GM19035 (cell line): ENCODE measurements around the gene ANKRD44.

Experiments
- ATAC-seq: cut with Tn5 transposase; IDR thresholded peaks from one replicate; pipeline ENCODE4 v1.9.1; 2021; ENCODE audit not compliant: unreplicated experiment

Gene ANKRD44

DNA sequence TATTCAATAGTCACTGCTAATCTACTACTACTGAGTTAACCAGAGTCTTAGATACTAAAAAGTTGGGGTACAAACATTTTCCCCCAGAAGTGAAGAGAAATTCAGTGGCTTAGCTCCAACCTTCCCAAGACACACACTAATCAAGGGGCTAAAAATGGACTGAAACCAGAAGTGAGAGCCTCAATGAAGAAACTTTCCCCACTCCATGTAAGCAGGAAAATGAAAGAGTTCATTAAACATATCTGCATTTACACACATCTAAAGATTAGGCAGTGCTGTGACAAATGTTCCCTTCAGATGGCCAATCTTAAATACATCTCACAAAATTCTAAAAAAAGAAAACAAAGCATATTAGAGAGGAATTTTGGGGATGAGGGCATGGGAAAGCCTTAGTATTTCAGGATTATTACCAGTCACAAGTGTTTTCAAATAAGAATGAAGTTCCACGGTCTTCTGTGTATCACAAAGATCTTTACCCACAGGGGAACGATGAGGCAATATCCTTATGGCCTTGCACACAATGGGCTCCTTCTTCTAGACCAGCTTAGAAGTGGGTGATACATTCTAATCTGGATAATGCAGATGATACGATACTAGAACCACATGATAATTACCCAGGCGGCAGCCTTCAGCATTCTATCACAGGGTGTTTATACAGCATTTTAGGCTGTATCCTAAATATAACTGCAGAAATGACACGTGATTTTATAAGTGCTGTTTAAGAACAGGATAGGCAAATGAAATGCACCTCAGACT, 17.1 kb downstream of the ANKRD44 start:
- ATAC-seq = peak; percentile 17

DNA sequence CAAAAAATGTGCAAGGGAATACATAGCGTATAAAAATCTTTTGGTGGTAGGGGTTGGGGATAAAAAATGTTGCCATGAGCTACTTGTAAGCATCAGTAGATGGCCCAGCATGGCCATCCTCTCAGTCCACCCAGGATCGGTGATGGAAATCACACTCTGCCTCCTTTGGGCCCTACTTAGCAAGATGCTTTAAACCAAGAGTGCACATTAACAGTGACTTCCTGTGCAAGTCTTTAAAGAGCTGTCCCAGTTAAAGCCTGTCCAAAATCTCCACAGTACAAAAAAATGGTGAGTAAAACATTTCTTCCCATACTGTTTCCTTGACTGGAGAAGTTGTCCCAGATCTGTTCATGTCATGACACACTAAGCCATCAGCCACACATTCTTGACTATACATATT, 18.0 kb downstream of the ANKRD44 start:
- no peak for ATAC-seq

DNA sequence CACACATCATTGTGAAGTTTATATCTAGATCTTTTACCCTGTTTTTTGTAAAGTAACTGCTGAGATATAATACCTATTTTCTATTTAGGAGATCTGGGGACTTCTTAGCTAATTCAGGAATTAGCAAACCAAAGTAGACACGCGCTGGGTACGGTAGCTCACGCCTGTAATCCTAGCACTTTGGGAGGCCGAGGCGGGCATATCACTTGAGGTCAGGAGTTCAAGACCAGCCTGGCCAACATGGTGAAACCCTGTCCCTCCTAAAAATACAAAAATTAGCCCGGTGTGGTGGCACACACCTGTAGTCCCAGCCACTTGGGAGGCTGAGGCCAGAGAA, 23.0 kb downstream of the ANKRD44 start:
- peak; percentile 24 for ATAC-seq

DNA sequence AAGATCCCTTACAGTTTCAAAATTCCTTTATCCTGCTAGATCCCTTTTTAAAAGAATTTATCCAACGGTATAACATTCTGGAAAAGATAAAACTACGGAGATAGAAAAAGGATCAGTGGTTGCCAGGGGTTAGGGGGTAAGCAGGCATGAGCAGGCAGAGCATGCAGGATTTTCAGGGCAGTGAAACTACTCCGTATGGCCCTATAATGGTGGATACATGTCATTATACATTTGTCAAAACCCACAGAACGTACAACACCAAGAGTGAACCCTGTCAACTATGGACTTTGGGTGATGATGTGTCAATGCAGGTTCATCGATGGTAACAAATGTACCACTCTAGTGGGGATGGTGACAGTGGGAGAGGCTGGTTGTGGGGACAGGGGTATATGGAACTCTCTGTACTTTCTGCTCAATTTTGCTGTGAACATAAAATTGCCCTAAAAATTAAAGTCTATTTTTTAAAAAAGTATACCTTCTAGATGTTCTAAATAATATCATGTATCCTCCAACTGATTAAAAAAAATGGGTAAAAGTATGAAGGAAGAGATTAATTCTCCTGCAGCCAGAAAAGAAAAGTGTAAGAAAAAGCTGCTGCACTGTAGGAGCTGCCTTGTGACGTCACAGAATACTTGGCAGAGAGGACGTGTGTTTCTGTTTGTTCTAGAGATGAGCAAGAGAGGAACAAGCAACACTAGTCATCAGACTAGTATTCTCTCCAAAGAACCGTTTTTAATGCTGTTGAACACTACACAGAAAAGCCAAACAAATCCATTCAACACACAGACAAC, 23.6 kb downstream of the ANKRD44 start:
- ATAC-seq = peak; percentile 98

DNA sequence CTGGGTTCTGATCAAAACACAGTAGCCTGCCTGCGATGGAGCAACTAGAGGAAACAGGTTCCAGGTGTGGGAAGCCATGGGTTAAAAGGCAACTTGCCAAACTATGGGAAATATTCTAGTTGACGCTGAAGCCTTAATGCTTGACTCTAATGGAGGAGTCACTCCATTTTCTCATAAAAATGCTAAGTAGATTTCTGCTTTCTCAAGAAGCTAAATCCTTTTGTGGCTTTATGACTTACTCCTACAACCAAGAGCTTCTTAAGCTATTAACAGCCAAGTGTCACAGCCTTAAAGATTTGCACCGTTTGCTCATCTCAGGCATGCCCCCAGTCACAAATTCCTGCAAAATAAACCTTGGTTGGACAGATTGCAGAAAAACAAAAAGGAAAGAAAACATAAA, 25.2 kb downstream of the ANKRD44 start:
- ATAC-seq = no peak

DNA sequence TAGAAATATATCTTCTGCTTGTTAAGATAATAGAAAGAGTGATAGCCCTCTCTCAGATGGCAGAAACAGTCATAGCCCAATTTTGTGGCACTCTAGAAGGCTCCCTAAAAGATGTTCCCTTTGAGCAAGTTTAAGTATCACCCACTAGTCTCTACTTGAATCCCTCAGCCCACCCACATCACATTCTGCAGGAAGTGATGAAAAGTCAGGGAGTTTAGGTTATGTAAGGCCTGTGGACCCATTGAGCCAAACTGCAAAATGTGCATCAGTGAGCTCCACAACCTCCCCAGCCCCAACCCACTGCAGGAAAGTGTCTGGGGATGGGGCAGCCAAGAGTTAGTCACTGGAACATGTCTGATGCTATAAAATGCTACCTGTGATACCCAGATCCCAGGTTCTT, 25.6 kb downstream of the ANKRD44 start:
- ATAC-seq = no peak

DNA sequence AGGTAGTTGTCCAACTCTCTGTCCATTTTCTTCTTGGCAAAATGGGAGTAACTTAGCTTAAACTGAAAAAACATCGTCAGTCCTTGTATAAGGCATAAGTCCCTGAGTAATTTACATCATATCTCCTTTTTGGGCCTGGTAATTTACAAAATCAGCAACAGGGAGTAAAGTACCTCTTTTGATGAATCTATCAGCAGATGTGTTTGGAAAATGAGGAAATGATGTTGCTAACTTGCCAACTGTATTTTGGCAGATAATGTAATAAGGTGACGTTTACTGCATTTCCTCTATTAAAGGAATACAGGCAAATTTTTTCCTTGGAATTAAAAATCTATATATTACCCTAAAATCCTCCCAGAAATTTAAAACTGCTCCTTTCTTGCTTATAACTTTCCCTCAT, 29.2 kb downstream of the ANKRD44 start:
- ATAC-seq = no peak

DNA sequence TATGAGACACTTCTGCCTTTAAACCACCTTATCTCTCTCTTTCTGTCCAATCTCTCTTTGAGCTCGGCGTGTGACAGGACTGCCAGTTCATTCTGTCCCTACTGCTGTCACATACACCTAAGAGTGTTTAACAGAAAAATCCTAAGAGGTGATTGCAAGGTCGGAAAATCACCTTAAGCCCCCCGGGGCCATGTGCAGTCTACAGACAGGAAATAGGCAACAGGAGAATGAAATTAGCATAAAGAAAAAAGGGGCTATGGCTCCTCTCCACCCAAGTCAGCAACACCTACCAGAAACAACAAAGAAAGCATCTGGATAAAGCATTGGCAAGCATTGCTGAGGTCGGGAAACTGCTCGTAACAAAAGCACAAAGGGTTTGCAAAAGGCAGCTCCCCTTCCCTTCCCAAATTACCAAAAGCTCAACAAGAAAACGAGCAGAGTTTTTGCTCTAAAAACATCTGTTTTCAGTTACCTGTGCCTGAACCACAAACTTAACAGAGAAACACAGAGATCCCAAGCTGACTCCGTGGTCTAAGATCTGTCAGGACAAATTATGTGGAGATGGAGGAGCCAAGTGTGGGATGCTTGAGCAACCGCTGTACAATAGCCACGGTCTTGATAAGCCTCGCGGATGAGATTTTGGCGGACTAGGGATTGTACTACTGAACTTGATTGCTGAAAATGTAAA, 30.4 kb downstream of the ANKRD44 start:
- ATAC-seq = peak; percentile 55

DNA sequence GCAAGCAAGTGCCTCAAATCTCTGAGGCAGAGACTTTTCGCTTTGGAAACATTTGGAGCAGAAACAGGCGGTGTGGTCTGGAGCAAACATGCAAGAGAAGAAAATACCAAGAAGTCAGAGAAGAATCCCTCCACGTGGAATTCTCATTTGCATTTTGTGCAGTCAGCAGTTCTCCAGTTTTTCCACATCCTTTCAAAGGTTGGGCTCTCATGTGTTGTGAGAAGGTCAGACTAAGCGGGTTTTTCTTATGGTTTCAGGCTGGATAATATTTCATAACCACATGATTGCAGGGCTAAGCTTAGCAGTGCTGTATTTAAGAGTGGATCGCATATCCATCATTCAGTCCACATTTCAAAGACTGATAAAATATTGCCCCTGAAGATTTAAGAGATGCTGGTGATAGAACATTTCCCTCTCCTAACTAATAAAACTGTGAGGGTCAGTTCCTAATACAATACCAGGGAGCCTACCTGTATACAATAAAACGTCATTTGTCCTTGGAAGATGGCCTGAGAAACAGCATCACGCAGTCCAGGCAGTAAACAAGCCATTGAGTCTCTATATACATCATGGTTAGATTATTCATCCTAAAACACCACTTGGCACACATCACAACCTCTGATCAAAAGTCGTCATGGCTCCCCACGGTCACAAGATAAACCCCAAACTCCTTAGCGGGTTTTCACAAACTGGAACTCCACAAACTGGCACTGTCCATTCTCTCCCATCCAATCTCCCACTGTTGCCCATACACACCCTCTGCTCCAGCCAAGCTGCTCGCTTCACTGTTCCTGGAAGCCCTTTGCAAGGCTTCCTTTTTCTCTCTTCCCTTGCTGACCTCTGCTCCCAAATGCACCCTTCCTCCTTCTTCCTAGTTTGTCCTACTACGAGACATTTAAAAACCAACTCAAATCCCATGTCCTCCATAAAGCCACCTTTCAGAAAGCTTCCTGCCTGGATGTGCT, 31.5 kb downstream of the ANKRD44 start:
- ATAC-seq = no peak

DNA sequence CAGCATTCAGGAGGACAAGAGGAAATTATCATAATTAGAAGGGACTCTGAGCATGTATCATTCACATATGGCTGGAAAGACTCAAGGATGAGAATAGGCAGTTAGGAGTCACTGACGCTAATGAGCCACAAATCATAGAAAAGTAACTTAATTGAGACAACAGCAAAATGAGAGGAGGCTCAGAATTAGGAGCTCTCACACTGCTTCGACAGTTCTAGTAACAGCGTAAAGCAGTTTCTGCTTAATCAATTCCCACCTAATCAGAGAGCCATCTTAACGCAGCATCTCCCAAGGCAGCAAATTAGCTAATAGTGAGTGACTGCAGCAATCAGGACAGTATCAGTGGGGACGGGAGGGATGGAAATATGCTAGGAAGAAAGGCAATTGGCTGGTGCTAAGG, 32.8 kb downstream of the ANKRD44 start:
- no peak for ATAC-seq

DNA sequence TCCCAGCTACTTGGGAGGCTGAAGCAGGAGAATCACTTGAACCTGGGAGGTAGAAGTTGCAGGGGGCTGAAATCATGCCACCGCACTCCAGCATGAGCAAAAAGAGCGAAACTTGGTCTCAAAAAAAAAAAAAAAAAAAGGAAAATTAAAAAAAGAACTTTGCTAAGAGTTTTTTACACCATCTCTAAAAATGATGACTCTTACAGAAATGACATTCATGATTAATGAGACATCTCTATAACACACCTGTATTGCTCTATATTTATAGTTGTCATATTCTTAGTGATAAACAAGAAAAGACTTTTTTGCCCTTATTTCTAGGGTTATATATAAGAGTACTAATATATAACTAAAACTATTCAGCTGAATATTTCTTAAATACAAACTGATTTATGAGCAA, 34.4 kb downstream of the ANKRD44 start:
- ATAC-seq = no peak

DNA sequence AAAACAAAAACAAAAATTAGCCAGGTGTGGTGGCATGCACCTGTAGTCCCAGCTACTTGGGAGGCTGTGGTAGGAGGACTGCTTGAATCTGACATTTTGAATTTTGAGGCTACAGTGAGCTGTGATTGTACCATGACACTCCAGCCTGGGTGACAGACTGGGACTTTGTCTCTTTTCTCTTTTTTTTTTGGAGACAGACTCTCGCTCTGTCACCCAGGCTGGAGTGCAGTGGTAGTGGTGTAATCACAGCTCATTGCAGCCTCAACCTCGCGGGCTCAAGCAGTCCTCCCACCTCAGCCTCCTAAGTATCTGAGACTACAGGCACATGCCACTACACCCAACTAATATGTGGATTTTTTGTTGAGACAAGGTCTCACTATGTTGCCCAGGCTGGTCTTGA, 35.6 kb downstream of the ANKRD44 start:
- ATAC-seq = no peak

DNA sequence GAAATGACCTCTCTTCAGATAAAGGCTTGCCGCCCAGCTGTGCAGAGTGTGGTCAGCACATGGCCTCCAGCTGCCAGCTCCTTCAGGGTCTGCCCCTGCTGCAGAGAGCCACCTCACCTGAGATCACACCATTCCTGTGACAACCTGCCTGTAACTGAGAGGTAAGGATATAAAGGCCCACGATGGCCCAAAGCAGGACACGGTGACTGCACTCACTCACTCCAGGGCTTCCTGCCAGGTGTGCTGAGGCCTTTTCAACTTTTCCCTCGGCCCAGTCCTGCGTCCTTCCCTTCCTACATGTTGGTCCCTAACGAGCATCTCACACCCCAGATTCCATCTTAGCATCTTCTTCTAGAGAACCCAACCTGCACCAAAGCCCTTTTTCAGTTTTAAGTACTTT, 36.2 kb downstream of the ANKRD44 start:
- ATAC-seq = no peak

DNA sequence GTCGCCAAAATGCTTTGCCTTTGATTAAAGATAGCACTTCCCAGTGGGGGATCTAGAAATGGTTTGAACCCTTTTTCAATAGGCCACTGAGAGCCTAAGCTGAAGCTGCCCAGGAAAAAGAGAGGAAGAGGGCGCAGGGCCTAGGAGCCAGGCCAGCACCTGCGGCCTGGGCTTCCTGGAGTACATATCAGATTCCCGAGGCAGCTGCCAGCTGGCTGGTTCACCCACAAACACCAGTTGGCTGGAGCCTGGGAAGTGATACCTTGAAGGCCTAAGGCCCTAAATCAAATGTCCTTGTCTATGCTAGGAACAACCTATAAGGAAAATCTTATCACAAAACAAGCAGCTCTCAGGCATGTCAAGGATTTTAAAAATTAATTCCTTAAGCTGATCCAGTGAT, 37.1 kb downstream of the ANKRD44 start:
- no peak for ATAC-seq

DNA sequence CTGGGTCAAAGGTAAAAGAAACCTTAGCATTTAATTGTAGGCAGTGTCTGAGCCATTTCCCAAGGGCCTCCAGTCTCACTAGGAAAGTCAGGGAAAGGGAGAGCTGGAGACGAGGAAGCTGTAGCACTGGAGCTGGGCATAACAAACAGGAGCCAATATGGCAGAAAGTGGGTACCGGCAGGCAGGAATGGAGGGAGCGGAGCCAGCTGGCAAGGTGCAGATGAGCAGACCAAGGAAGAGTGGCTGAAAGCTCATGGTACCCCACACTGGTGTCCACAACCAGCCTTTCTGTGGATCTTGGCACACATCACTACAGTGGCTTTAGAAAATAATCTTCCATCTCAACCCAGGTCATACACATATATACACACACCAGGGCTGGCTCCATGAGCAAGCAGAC, 40.0 kb downstream of the ANKRD44 start:
- ATAC-seq = no peak

DNA sequence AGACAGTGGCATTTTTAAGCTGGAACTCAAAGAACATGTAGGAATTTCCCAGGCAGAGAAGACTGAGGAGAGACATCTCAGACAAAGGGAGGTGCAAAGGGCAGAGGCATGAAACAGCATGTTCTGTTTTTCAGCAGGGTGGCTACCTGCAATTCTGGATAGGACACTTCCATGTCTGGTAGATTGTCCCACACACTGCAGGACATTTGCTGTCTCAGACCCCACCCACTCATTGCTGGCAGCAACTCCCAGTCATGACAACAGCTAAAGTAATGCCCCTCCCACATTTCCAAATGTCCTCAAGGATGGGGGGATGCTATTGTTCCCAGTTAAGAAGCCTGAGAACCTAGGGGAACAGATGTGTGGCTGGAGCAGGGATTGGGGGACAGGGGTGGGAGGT, 40.8 kb downstream of the ANKRD44 start:
- ATAC-seq = no peak

DNA sequence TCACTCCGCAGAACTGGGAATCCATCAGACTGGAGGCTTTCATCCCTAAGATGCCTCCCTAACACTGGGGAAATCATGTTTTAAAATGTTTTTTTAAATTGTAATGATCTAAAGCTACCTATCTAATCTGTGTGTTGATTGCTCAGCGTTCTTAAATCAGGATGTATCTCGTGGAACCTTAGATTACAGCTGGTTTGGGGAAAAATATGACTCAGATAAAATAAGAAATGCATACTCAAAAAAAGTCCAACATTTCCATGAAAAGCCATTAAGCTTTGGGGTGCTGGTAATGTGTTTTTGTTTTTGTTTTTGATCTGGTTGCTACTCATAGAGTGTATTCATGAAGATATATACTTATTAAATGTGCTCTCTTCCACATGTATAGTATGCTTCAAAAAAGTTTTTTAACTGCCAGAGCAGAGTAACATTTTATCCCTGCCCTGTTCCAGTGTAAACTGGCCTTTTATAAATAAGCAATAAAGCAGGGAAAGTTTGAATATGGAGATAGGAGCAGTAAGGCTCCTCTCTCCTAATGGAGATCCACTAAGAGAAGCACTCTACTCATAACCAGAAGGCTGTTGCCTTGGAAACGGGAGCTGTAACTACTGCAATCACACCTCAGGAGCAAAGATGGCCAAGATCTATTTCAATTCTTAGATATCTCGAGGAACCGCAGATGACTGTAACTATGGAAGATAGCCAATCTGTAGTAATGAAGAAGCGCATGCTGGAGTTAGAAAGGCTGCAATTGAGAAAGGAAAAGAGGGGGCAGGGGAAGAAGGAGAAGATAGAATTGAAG, 41.6 kb downstream of the ANKRD44 start:
- peak; percentile 58 for ATAC-seq

DNA sequence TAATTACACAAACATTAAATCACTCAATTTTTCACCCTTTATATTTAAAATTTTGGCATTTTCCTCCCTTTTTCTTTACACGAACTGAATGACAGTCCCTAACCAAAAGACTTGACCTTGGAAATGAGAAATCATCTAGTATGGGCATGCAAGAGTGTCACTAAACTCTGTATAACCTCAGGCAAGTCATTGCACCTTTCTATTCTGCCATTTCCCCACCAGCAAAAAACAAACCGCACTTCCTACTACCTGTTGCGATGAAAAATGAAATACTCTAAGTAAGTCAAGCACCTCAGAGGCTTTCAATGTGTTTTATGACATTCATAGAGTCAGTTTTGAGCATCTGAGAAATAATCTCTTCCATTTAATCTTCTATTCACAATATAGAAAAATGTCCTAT, 44.1 kb downstream of the ANKRD44 start:
- ATAC-seq = no peak

DNA sequence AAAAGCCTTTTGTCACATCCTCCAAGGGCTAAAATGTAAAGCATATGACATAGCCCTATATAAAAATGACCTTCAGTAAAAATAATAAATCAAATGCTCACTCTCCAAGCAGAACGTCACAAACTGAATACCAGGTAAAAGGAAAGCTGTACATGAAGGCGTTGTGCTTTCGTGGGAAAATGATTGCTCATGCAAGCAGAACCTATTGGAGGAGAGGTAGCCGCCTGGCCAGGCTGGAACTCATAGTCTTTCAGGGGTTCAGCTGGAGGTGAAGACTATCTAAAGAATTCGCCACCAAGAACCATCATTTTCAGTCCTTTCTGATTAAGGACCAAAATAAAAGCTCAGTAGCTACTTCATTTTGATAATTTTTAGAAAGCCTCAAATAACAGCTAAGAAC, 44.7 kb downstream of the ANKRD44 start:
- ATAC-seq = no peak

DNA sequence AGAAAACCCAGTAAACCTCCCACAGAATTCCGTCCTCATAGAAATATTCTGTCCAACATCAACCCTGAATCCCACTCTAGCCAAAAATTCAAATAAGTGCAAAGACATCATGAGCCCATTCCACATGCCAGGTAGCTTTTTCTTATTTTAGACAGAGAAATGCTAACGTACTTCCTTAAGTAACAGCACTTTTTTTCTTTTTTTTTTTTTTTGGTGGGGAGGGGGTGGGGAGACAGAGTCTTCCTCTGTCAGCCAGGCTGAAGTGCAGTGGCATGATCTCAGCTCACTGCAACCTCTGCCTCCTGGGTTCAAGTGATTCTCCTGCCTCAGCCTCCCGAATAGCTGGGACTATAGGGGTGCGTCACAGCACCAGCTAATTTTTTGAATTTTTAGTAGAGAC, 45.5 kb downstream of the ANKRD44 start:
- no peak for ATAC-seq
